HepG2 (cell line): ENCODE measurements around the gene U2AF2. TPM values are rescaled to one million over a fixed set of nuclear protein-coding genes. Genes with fewer than 3 reads are reported as not detected.

Experiments
- CCDC6 ChIP-seq: sonication (generic); formaldehyde crosslinking; IDR thresholded peaks from 2 replicates; pipeline ENCODE4 v1.8.1; 2022; ENCODE audit warnings: mild to moderate bottlenecking, missing genetic modification reagents, moderate library complexity
- FOXK2 ChIP-seq: fragments of 450-650 bp; IDR thresholded peaks from 2 replicates; pipeline ENCODE4 v1.6.1; 2016
- HDAC2 ChIP-seq: sonication (generic); formaldehyde crosslinking; IDR thresholded peaks from 2 replicates; pipeline ENCODE4 v1.4.0; 2020; ENCODE audit warnings: missing genetic modification reagents
- HOXD1 ChIP-seq: sonication (generic); formaldehyde crosslinking; IDR thresholded peaks from 2 replicates; pipeline ENCODE4 v1.5.0; 2020; ENCODE audit warnings: missing genetic modification reagents
- NR1H2 ChIP-seq: sonication (generic); formaldehyde crosslinking; IDR thresholded peaks from 2 replicates; pipeline ENCODE4 v1.8.1; 2022; ENCODE audit warnings: low read depth, missing genetic modification reagents, borderline replicate concordance
- NR2C2 ChIP-seq: sonication (generic); formaldehyde crosslinking; IDR thresholded peaks from 2 replicates; pipeline ENCODE4 v1.4.0; 2020; ENCODE audit warnings: missing genetic modification reagents, mild to moderate bottlenecking, moderate library complexity, borderline replicate concordance
- POGK ChIP-seq: sonication (generic); formaldehyde crosslinking; conservative IDR thresholded peaks from 2 replicates; pipeline ENCODE4 v1.8.0; 2022; ENCODE audit warnings: mild to moderate bottlenecking, moderate library complexity, missing genetic modification reagents
- PTBP1 ChIP-seq: fragments of 200-400 bp; formaldehyde crosslinking; IDR thresholded peaks from 2 replicates; pipeline ENCODE4 v1.6.1; 2018; ENCODE audit warnings: low read length, low read depth; ENCODE audit not compliant: poor library complexity, severe bottlenecking
- SRSF1 ChIP-seq: fragments of 200-400 bp; formaldehyde crosslinking; optimal IDR thresholded peaks from 2 replicates; pipeline ENCODE3; 2017; ENCODE audit warnings: mild to moderate bottlenecking, low read depth, low read length, moderate library complexity
- TBX3 ChIP-seq: fragments of 450-650 bp; IDR thresholded peaks from 2 replicates; pipeline ENCODE4 v1.6.1; 2017; ENCODE audit warnings: antibody characterized with exemption, mild to moderate bottlenecking, inconsistent platforms, borderline replicate concordance
- TOE1 ChIP-seq: sonication (generic); formaldehyde crosslinking; IDR thresholded peaks from 2 replicates; pipeline ENCODE4 v1.4.0; 2020; ENCODE audit warnings: mild to moderate bottlenecking, missing genetic modification reagents
- XBP1 ChIP-seq: sonication (generic); formaldehyde crosslinking; IDR thresholded peaks from 2 replicates; pipeline ENCODE4 v1.5.0; 2020; ENCODE audit warnings: missing genetic modification reagents
- ZKSCAN8 ChIP-seq: IDR thresholded peaks from 2 replicates; pipeline ENCODE4 v1.6.1; 2016; ENCODE audit warnings: borderline replicate concordance, missing genetic modification reagents, missing compliant biosample characterization
- ZNF136 ChIP-seq: sonication (generic); formaldehyde crosslinking; IDR thresholded peaks from 2 replicates; pipeline ENCODE4 v1.8.1; 2022; ENCODE audit warnings: low read depth, mild to moderate bottlenecking, moderate library complexity, missing genetic modification reagents
- ZNF20 ChIP-seq: sonication (generic); formaldehyde crosslinking; IDR thresholded peaks from 2 replicates; pipeline ENCODE4 v1.4.0; 2020; ENCODE audit warnings: mild to moderate bottlenecking, moderate library complexity, missing genetic modification reagents
- ZNF530 ChIP-seq: sonication (generic); formaldehyde crosslinking; IDR thresholded peaks from 2 replicates; pipeline ENCODE4 v1.5.0; 2020; ENCODE audit warnings: low read depth, mild to moderate bottlenecking, missing genetic modification reagents
- ZNF570 ChIP-seq: sonication (generic); formaldehyde crosslinking; IDR thresholded peaks from 2 replicates; pipeline ENCODE4 v1.4.0; 2020; ENCODE audit warnings: mild to moderate bottlenecking, missing genetic modification reagents, borderline replicate concordance
- ZNF691 ChIP-seq: sonication (generic); formaldehyde crosslinking; IDR thresholded peaks from 2 replicates; pipeline ENCODE4 v1.4.0; 2020; ENCODE audit warnings: missing genetic modification reagents, low read depth, mild to moderate bottlenecking, borderline replicate concordance
- polyA plus RNA-seq, 8 experiments: library from polyadenylated mRNA; depleted of rRNA in 3 of 8; stranded (reverse) in 7 of 8; unstranded in 1 of 8; fragments of >200 nt; fragmentation: Illumina TruSeq in 4 of 8; extraction: Trizol in 4 of 8; gene quantifications; 2 replicates each; pipeline versions ENCODE4 v1.2.1 to v1.2.3, GENCODE V29; 2011 to 2016; ENCODE audit warnings: low read depth in 4 of 8, missing spikeins in 1 of 8, mixed read lengths in 1 of 8; ENCODE audit not compliant: insufficient read depth in 1 of 8
- total RNA-seq, 5 experiments: library from RNA; depleted of rRNA; stranded (reverse); fragments of >200 nt; fragmentation: Illumina TruSeq; extraction: Trizol; gene quantifications; 2 replicates each; pipeline ENCODE4 v1.2.3, GENCODE V29; 2016; ENCODE audit warnings: low read depth in 1 of 5
- TF ChIP-seq, protein P1 (sequence below): sonication (generic); formaldehyde crosslinking; IDR thresholded peaks from 2 replicates; pipeline ENCODE4 v1.4.0; 2020; ENCODE audit warnings: missing genetic modification reagents
- TF ChIP-seq, protein P2 (sequence below): IDR thresholded peaks from 2 replicates; pipeline ENCODE4 v1.6.1; 2016; ENCODE audit warnings: low read depth, borderline replicate concordance
- TF ChIP-seq, protein P3 (sequence below): sonication (generic); formaldehyde crosslinking; conservative IDR thresholded peaks from 2 replicates; pipeline ENCODE4 v1.4.0; 2020; ENCODE audit warnings: missing genetic modification reagents
- TF ChIP-seq, protein P4 (sequence below): sonication (generic); formaldehyde crosslinking; IDR thresholded peaks from 2 replicates; pipeline ENCODE4 v1.9.0; 2022; ENCODE audit warnings: missing genetic modification reagents, mild to moderate bottlenecking, borderline replicate concordance

U2AF2 gene
- total and polyA plus RNA-seq, 2 of the 13 experiments (the other 11 are each of a cell fraction or from before 2014, with no cell fraction given) = 84.3 to 124 TPM

DNA sequence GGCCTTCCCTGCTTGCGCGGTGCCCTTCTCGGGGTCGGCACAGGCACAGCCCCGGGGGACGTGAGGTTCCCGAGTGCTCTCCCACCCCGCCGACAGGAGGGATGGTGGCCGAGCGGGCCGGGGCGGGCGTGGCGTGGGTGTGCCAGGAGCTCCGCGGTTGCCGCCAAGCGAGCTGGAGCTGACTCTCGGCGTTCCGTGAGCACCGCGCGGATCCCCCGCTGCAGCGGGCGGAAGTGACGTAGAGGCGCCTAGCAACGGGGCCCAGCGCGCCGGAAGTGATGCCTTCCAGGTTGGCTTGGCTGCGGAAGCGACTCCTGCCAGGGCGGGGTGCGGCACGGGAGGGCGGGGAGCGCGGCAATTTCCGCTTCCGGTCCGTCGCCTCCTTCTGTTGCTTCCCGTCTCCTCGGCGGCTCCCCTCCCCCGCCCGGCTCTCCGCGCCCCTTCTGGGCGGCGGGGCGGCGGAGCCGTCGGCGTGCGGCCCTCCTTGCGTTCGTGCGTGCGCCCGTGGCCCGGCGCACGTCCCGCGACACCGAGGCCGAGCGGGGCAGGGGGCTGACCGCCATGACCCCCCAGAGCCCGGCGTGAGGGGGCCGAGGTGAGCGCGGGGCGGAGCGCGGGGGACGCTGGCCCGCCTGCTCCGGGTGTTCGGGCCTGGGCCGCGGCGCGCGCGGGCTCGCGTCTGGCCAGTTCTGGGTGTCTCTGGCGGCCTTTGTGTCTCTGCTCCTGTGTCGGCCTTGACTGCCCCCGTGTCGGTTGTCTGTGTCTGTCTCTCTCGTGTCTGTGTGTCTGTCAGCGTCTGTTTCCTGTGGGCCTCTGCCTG lies 20.2 kb downstream of the U2AF2 start, which contains the start of gene EPN1 (continued):
- TF ChIP-seq CCDC6 (CRISPR knock-in tag) (no peak), HOXD1 (0 out of 2 replicates have a peak, but pooled peaks have one; percentile 69), ZNF530 (no peak), FOXK2 (no peak), ZNF691 (CRISPR knock-in tag) (0 out of 2 replicates have a peak, but pooled peaks have one; percentile 41), XBP1 (CRISPR knock-in tag) (no peak), SRSF1 (no peak), NR2C2 (peak; percentile 96), ZNF136 (CRISPR knock-in tag) (peak; percentile 66; the same call in 1 of the 2 replicates), POGK (CRISPR knock-in tag) (no peak), PTBP1 (no peak), ZKSCAN8 (CRISPR knock-in tag) (no peak; the same call in 1 of the 2 replicates), HDAC2 (peak; percentile 59; the same call in 1 of the 2 replicates), TBX3 (no peak), ZNF20 (no peak), TOE1 (CRISPR knock-in tag) (no peak), NR1H2 (CRISPR knock-in tag) (no peak), ZNF570 (CRISPR knock-in tag) (no peak)
- TF ChIP-seq, protein P1, sequence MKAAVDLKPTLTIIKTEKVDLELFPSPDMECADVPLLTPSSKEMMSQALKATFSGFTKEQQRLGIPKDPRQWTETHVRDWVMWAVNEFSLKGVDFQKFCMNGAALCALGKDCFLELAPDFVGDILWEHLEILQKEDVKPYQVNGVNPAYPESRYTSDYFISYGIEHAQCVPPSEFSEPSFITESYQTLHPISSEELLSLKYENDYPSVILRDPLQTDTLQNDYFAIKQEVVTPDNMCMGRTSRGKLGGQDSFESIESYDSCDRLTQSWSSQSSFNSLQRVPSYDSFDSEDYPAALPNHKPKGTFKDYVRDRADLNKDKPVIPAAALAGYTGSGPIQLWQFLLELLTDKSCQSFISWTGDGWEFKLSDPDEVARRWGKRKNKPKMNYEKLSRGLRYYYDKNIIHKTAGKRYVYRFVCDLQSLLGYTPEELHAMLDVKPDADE (CRISPR knock-in tag) = no peak
- TF ChIP-seq, protein P2, sequence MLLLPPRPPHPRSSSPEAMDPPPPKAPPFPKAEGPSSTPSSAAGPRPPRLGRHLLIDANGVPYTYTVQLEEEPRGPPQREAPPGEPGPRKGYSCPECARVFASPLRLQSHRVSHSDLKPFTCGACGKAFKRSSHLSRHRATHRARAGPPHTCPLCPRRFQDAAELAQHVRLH = peak; percentile 42; the same call in 1 of the 2 replicates
- TF ChIP-seq, protein P3, sequence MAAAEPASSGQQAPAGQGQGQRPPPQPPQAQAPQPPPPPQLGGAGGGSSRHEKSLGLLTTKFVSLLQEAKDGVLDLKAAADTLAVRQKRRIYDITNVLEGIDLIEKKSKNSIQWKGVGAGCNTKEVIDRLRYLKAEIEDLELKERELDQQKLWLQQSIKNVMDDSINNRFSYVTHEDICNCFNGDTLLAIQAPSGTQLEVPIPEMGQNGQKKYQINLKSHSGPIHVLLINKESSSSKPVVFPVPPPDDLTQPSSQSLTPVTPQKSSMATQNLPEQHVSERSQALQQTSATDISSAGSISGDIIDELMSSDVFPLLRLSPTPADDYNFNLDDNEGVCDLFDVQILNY (CRISPR knock-in tag) = no peak
- TF ChIP-seq, protein P4, sequence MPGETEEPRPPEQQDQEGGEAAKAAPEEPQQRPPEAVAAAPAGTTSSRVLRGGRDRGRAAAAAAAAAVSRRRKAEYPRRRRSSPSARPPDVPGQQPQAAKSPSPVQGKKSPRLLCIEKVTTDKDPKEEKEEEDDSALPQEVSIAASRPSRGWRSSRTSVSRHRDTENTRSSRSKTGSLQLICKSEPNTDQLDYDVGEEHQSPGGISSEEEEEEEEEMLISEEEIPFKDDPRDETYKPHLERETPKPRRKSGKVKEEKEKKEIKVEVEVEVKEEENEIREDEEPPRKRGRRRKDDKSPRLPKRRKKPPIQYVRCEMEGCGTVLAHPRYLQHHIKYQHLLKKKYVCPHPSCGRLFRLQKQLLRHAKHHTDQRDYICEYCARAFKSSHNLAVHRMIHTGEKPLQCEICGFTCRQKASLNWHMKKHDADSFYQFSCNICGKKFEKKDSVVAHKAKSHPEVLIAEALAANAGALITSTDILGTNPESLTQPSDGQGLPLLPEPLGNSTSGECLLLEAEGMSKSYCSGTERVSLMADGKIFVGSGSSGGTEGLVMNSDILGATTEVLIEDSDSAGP (CRISPR knock-in tag) = peak; percentile 87
